K562 (cell line): ENCODE measurements around the gene APLP1. TPM values are rescaled to one million over a fixed set of nuclear protein-coding genes. Genes with fewer than 3 reads are reported as not detected.

Experiments used
- BCOR ChIP-seq: fragments of 450-650 bp; IDR thresholded peaks from 2 replicates; pipeline ENCODE4 v1.6.1; 2016
- CBFA2T2 ChIP-seq: fragments of 450-650 bp; conservative IDR thresholded peaks from 2 replicates; pipeline ENCODE4 v1.6.1; 2017; ENCODE audit warnings: mild to moderate bottlenecking
- FOXA3 ChIP-seq, 2 experiments: fragments of 450-650 bp in 1 of 2; sonication (generic) in 1 of 2; formaldehyde crosslinking; IDR thresholded peaks in 1 of 2; conservative IDR thresholded peaks in 1 of 2; 2 replicates each; pipeline versions ENCODE4 v1.4.0 to v1.8.0; 2020 to 2022; ENCODE audit warnings: mild to moderate bottlenecking in 2 of 2, missing genetic modification reagents in 1 of 2
- GABPB1 ChIP-seq: sonication (generic); formaldehyde crosslinking; IDR thresholded peaks from 2 replicates; pipeline ENCODE4 v1.8.0; 2022; ENCODE audit warnings: mild to moderate bottlenecking, missing genetic modification reagents
- GABPB2 ChIP-seq: fragments of 250-450 bp; sonication (Bioruptor Pico); conservative IDR thresholded peaks from 2 replicates; pipeline ENCODE4 v1.5.1; 2021; ENCODE audit warnings: mild to moderate bottlenecking
- MAFG ChIP-seq: fragments of 450-650 bp; conservative IDR thresholded peaks from 2 replicates; pipeline ENCODE4 v1.6.1; 2016; ENCODE audit warnings: missing genetic modification characterization, missing compliant biosample characterization
- MCM5 ChIP-seq: fragments of 450-650 bp; IDR thresholded peaks from 2 replicates; pipeline ENCODE4 v1.6.1; 2016; ENCODE audit warnings: low read depth
- MTA1 ChIP-seq: fragments of 450-650 bp; IDR thresholded peaks from 2 replicates; pipeline ENCODE4 v1.6.1; 2017; ENCODE audit warnings: borderline replicate concordance
- MYNN ChIP-seq, 2 experiments: sonication (generic); formaldehyde crosslinking in 1 of 2; IDR thresholded peaks; 2 replicates each; pipeline versions ENCODE4 v1.5.0 to v1.6.1; 2016 to 2020; ENCODE audit warnings: antibody characterized with exemption in 1 of 2, missing genetic modification reagents in 1 of 2
- NCOA6 ChIP-seq: fragments of 450-650 bp; IDR thresholded peaks from 2 replicates; pipeline ENCODE4 v1.6.1; 2017; ENCODE audit warnings: mild to moderate bottlenecking
- NFE2 ChIP-seq: IDR thresholded peaks from 2 replicates; pipeline ENCODE4 v1.6.1; 2014; ENCODE audit warnings: antibody characterized with exemption, low read depth
- PYGO2 ChIP-seq: fragments of 450-650 bp; IDR thresholded peaks from 2 replicates; pipeline ENCODE4 v1.6.1; 2016; ENCODE audit warnings: mild to moderate bottlenecking, missing genetic modification characterization, moderate library complexity, missing compliant biosample characterization
- SMARCE1 ChIP-seq: fragments of 450-650 bp; IDR thresholded peaks from 2 replicates; pipeline ENCODE4 v1.7.1; 2016; ENCODE audit warnings: mild to moderate bottlenecking
- SMC3 ChIP-seq: conservative IDR thresholded peaks from 2 replicates; pipeline ENCODE4 v1.6.1; 2011; ENCODE audit warnings: low read depth, low read length, improper control_type of control experiment; ENCODE audit not compliant: insufficient read depth
- TEAD4 ChIP-seq, 2 experiments: sonication (generic) in 1 of 2; formaldehyde crosslinking in 1 of 2; IDR thresholded peaks; 2 replicates each; pipeline versions ENCODE4 v1.6.1 to v1.8.0; 2012 to 2022; ENCODE audit warnings: borderline replicate concordance in 1 of 2, inconsistent platforms in 1 of 2, low read length in 1 of 2, mild to moderate bottlenecking in 1 of 2, missing genetic modification reagents in 1 of 2
- U2AF2 ChIP-seq: fragments of 200-400 bp; formaldehyde crosslinking; optimal IDR thresholded peaks from 2 replicates; pipeline ENCODE3; 2017; ENCODE audit warnings: low read depth, mild to moderate bottlenecking, low read length
- XRCC4 ChIP-seq: IDR thresholded peaks from one replicate; pipeline ENCODE4 v1.6.1; 2011; ENCODE audit not compliant: insufficient read depth, insufficient read length; ENCODE audit errors: extremely low read depth
- ZNF124 ChIP-seq: sonication (generic); formaldehyde crosslinking; IDR thresholded peaks from 2 replicates; pipeline ENCODE4 v1.8.1; 2022; ENCODE audit warnings: missing genetic modification reagents
- ZNF197 ChIP-seq: fragments of 200-800 bp; sonication (Bioruptor generic); IDR thresholded peaks from 2 replicates; pipeline ENCODE4 v1.6.1; 2016; ENCODE audit warnings: low read depth, missing genetic modification characterization, missing compliant biosample characterization
- ZNF444 ChIP-seq: fragments of 250-450 bp; sonication (Bioruptor Pico); IDR thresholded peaks from 2 replicates; pipeline ENCODE4 v1.4.0; 2020; ENCODE audit warnings: mild to moderate bottlenecking, moderate library complexity
- ZNF583 ChIP-seq: fragments of 250-450 bp; sonication (Bioruptor Pico); IDR thresholded peaks from 2 replicates; pipeline ENCODE4 v1.4.0; 2020
- ZNF79 ChIP-seq: fragments of 250-450 bp; sonication (Bioruptor Pico); IDR thresholded peaks from 2 replicates; pipeline ENCODE4 v1.4.0; 2020; ENCODE audit warnings: low read depth, mild to moderate bottlenecking, moderate library complexity
- polyA plus RNA-seq, 8 experiments: library from polyadenylated mRNA; depleted of rRNA in 4 of 8; stranded (reverse) in 5 of 8; unstranded in 3 of 8; fragments of >200 nt; fragmentation: Nextera tagmentation in 2 of 8; fragmentation: Illumina TruSeq in 1 of 8; extraction: Ambion mirVana in 2 of 8; extraction: Trizol in 1 of 8; gene quantifications; 2 replicates each; pipeline versions ENCODE4 v1.2.1 to v1.2.3, GENCODE V29; 2011 to 2014; ENCODE audit warnings: inconsistent platforms in 1 of 8, missing spikeins in 1 of 8
- total RNA-seq, 7 experiments: library from RNA; depleted of rRNA in 6 of 7; stranded (reverse); fragments of >200 nt in 6 of 7; fragmentation: Illumina TruSeq in 2 of 7; extraction: Trizol in 2 of 7; gene quantifications; 2 replicates each; pipeline versions ENCODE4 v1.2.1 to v1.2.3, GENCODE V29; 2011 to 2021; ENCODE audit warnings: low replicate concordance in 1 of 7
- TF ChIP-seq, protein P1 (sequence below): fragments of 450-650 bp; IDR thresholded peaks from 2 replicates; pipeline ENCODE4 v1.6.1; 2014; ENCODE audit warnings: low read depth, mild to moderate bottlenecking, moderate library complexity, borderline replicate concordance
- TF ChIP-seq, protein P2 (sequence below): sonication (generic); formaldehyde crosslinking; IDR thresholded peaks from 2 replicates; pipeline ENCODE4 v1.8.0; 2022; ENCODE audit warnings: missing genetic modification reagents, mild to moderate bottlenecking, moderate library complexity, borderline replicate concordance
- TF ChIP-seq, protein P3 (sequence below): sonication (generic); formaldehyde crosslinking; IDR thresholded peaks from 2 replicates; pipeline ENCODE4 v1.8.1; 2023; ENCODE audit warnings: mild to moderate bottlenecking, missing genetic modification reagents, moderate library complexity
- TF ChIP-seq, protein P4 (sequence below): sonication (generic); formaldehyde crosslinking; IDR thresholded peaks from 2 replicates; pipeline ENCODE4 v1.9.0; 2022; ENCODE audit warnings: mild to moderate bottlenecking, missing genetic modification reagents

APLP1 gene
- total and polyA plus RNA-seq, 9 of the 15 experiments (the other 6 are each of a cell fraction or from before 2014, with no cell fraction given): 0.69 to 9.9 (median 4.7) TPM

DNA sequence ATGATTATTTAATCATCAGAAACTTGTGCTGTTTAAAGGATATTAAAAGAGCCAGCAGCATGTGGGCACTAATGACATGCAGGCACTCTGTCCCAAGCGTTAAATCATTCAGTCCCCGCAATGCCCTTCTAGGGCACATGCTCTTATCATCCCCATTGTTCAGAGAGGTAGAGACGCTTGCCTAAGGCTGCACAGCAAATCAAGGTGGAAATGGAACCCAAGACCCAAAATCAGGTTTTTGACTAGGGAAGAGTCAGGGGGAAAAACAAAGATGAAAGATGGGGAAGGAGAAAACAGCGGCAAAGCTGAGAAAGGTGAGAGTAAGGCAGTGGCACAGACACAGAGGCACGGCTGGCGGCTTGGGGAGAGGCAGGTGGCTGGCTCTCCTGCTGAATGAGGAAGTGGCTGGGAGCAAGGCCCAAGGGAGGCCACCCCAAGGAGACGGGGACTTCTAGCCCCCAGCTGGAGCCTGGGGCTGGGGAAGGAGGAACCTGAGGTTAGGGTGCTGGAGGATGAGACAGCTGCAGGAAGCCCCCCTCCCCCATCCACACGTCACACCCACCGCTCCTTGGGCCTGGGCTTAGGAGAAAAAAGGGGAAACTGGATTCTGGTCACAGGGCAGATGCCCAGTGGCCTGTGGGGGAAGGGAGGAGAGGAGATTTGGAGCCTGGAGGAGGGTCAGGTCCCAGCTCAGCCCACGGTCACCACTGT lies 40.8 kb downstream of the APLP1 start (continued):
- TF ChIP-seq NFE2: 0 out of 2 replicates have a peak, but pooled peaks have one; percentile 7
- no peak for TF ChIP-seq ZNF583 (CRISPR knock-in tag)
- peak; percentile 25; the same call in 1 of the 2 replicates for TF ChIP-seq CBFA2T2
- peak; percentile 75; the same call in 1 of the 2 replicates for TF ChIP-seq SMARCE1
- TF ChIP-seq, protein P1, sequence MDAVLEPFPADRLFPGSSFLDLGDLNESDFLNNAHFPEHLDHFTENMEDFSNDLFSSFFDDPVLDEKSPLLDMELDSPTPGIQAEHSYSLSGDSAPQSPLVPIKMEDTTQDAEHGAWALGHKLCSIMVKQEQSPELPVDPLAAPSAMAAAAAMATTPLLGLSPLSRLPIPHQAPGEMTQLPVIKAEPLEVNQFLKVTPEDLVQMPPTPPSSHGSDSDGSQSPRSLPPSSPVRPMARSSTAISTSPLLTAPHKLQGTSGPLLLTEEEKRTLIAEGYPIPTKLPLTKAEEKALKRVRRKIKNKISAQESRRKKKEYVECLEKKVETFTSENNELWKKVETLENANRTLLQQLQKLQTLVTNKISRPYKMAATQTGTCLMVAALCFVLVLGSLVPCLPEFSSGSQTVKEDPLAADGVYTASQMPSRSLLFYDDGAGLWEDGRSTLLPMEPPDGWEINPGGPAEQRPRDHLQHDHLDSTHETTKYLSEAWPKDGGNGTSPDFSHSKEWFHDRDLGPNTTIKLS: no peak
- TF ChIP-seq, protein P2, sequence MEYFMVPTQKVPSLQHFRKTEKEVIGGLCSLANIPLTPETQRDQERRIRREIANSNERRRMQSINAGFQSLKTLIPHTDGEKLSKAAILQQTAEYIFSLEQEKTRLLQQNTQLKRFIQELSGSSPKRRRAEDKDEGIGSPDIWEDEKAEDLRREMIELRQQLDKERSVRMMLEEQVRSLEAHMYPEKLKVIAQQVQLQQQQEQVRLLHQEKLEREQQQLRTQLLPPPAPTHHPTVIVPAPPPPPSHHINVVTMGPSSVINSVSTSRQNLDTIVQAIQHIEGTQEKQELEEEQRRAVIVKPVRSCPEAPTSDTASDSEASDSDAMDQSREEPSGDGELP (CRISPR knock-in tag): peak; percentile 97
- no peak for TF ChIP-seq MAFG (tag)
- TF ChIP-seq ZNF124 (CRISPR knock-in tag): no peak
- TF ChIP-seq MYNN (IDR thresholded peaks at IDR 0.05): peak; percentile 62; the same call in 1 of the 2 replicates
- TF ChIP-seq MYNN (CRISPR knock-in tag; IDR thresholded peaks at IDR 0.05): no peak
- TF ChIP-seq NCOA6: no peak
- TF ChIP-seq, protein P3, sequence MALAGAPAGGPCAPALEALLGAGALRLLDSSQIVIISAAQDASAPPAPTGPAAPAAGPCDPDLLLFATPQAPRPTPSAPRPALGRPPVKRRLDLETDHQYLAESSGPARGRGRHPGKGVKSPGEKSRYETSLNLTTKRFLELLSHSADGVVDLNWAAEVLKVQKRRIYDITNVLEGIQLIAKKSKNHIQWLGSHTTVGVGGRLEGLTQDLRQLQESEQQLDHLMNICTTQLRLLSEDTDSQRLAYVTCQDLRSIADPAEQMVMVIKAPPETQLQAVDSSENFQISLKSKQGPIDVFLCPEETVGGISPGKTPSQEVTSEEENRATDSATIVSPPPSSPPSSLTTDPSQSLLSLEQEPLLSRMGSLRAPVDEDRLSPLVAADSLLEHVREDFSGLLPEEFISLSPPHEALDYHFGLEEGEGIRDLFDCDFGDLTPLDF (CRISPR knock-in tag): no peak
- TF ChIP-seq U2AF2: no peak
- TF ChIP-seq GABPB1 (CRISPR knock-in tag): peak; percentile 73; the same call in 1 of the 2 replicates
- TF ChIP-seq MCM5: no peak
- TF ChIP-seq ZNF197: 0 out of 2 replicates have a peak, but pooled peaks have one; percentile 42
- TF ChIP-seq SMC3: no peak
- peak; percentile 100 for TF ChIP-seq BCOR
- no peak for TF ChIP-seq ZNF79
- TF ChIP-seq, protein P4, sequence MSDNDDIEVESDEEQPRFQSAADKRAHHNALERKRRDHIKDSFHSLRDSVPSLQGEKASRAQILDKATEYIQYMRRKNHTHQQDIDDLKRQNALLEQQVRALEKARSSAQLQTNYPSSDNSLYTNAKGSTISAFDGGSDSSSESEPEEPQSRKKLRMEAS: peak; percentile 76
- no peak for TF ChIP-seq GABPB2 (CRISPR knock-in tag)
- no peak for TF ChIP-seq XRCC4
- no peak for TF ChIP-seq PYGO2 (tag)
- TF ChIP-seq TEAD4 (IDR thresholded peaks at IDR 0.05; ENCODE audit: low read length): peak; percentile 18; the same call in 1 of the 2 replicates
- no peak for TF ChIP-seq TEAD4 (CRISPR knock-in tag; IDR thresholded peaks at IDR 0.05; ENCODE audit: borderline replicate concordance)
- peak; percentile 38; the same call in 1 of the 2 replicates for TF ChIP-seq ZNF444 (CRISPR knock-in tag)
- 0 out of 4 replicates have a peak, but pooled peaks of 1 of the 2 experiments have one; percentile 18 for TF ChIP-seq FOXA3 (CRISPR knock-in tag; conservative IDR thresholded peaks at IDR 0.05 in 1 of 2, IDR thresholded peaks at IDR 0.05 in 1 of 2)
- TF ChIP-seq MTA1: no peak; the same call in 1 of the 2 replicates
